HepG2 (cell line): ENCODE data around the gene UBTD1. TPM values are rescaled to one million over a fixed set of nuclear protein-coding genes. Genes with fewer than 3 reads are reported as not detected.
A peak's percentile ranks its signal among the peaks of the same experiment; 100 is the strongest.

Experiments
- AGO1 ChIP-seq: fragments of 200-400 bp; formaldehyde crosslinking; IDR thresholded peaks from 2 replicates; pipeline ENCODE4 v1.6.1; 2017; ENCODE audit warnings: mild to moderate bottlenecking, low read depth, low read length, moderate library complexity; ENCODE audit not compliant: poor library complexity, severe bottlenecking
- CBX5 ChIP-seq: sonication (generic); formaldehyde crosslinking; IDR thresholded peaks from 2 replicates; pipeline ENCODE4 v1.4.0; 2020; ENCODE audit warnings: missing genetic modification reagents, borderline replicate concordance
- CEBPG ChIP-seq: IDR thresholded peaks from 2 replicates; pipeline ENCODE4 v1.6.1; 2016
- FOXO1 ChIP-seq: sonication (generic); formaldehyde crosslinking; IDR thresholded peaks from 2 replicates; pipeline ENCODE4 v1.4.0; 2020; ENCODE audit warnings: missing genetic modification reagents
- IKZF5 ChIP-seq: IDR thresholded peaks from 2 replicates; pipeline ENCODE4 v1.6.1; 2018; ENCODE audit warnings: missing genetic modification reagents, mild to moderate bottlenecking, missing compliant biosample characterization
- KAT7 ChIP-seq: IDR thresholded peaks from 2 replicates; pipeline ENCODE4 v1.6.1; 2018; ENCODE audit warnings: borderline replicate concordance, missing compliant biosample characterization
- RERE ChIP-seq: IDR thresholded peaks from 2 replicates; pipeline ENCODE4 v1.6.1; 2016; ENCODE audit warnings: low read depth, missing genetic modification reagents, missing compliant biosample characterization
- RORA ChIP-seq: sonication (generic); formaldehyde crosslinking; IDR thresholded peaks from 2 replicates; pipeline ENCODE4 v1.5.0; 2020; ENCODE audit warnings: mild to moderate bottlenecking, missing genetic modification reagents, moderate library complexity
- THAP11 ChIP-seq: IDR thresholded peaks from 2 replicates; pipeline ENCODE4 v1.6.1; 2016; ENCODE audit warnings: missing biosample characterization, missing genetic modification reagents
- TSC22D2 ChIP-seq: sonication (generic); formaldehyde crosslinking; IDR thresholded peaks from 2 replicates; pipeline ENCODE4 v1.5.1; 2020; ENCODE audit warnings: missing genetic modification reagents, mild to moderate bottlenecking, borderline replicate concordance
- ZFP1 ChIP-seq: IDR thresholded peaks from 2 replicates; pipeline ENCODE4 v1.6.1; 2016
- ZGPAT ChIP-seq: IDR thresholded peaks from 2 replicates; pipeline ENCODE4 v1.6.1; 2016; ENCODE audit warnings: mild to moderate bottlenecking
- ZNF20 ChIP-seq: sonication (generic); formaldehyde crosslinking; IDR thresholded peaks from 2 replicates; pipeline ENCODE4 v1.4.0; 2020; ENCODE audit warnings: mild to moderate bottlenecking, moderate library complexity, missing genetic modification reagents
- ZNF460 ChIP-seq: sonication (generic); formaldehyde crosslinking; IDR thresholded peaks from 2 replicates; pipeline ENCODE4 v1.5.1; 2020; ENCODE audit warnings: missing genetic modification reagents, mild to moderate bottlenecking, borderline replicate concordance
- ZNF574 ChIP-seq: sonication (generic); formaldehyde crosslinking; IDR thresholded peaks from 2 replicates; pipeline ENCODE4 v1.4.0; 2020; ENCODE audit warnings: missing genetic modification reagents
- ZNF749 ChIP-seq: sonication (generic); formaldehyde crosslinking; IDR thresholded peaks from 2 replicates; pipeline ENCODE4 v1.8.0; 2022; ENCODE audit warnings: mild to moderate bottlenecking, missing genetic modification reagents, moderate library complexity, borderline replicate concordance
- ZNF782 ChIP-seq: sonication (generic); formaldehyde crosslinking; IDR thresholded peaks from 2 replicates; pipeline ENCODE4 v1.4.0; 2020; ENCODE audit warnings: missing genetic modification reagents, mild to moderate bottlenecking, borderline replicate concordance
- ZSCAN21 ChIP-seq: sonication (generic); formaldehyde crosslinking; IDR thresholded peaks from 2 replicates; pipeline ENCODE4 v1.8.0; 2022; ENCODE audit warnings: mild to moderate bottlenecking, missing genetic modification reagents, moderate library complexity, borderline replicate concordance
- polyA plus RNA-seq, 8 experiments: library from polyadenylated mRNA; depleted of rRNA in 3 of 8; stranded (reverse) in 7 of 8; unstranded in 1 of 8; fragments of >200 nt; fragmentation: Illumina TruSeq in 4 of 8; extraction: Trizol in 4 of 8; gene quantifications; 2 replicates each; pipeline versions ENCODE4 v1.2.1 to v1.2.3, GENCODE V29; 2011 to 2016; ENCODE audit warnings: low read depth in 4 of 8, missing spikeins in 1 of 8, mixed read lengths in 1 of 8; ENCODE audit not compliant: insufficient read depth in 1 of 8
- total RNA-seq, 5 experiments: library from RNA; depleted of rRNA; stranded (reverse); fragments of >200 nt; fragmentation: Illumina TruSeq; extraction: Trizol; gene quantifications; 2 replicates each; pipeline ENCODE4 v1.2.3, GENCODE V29; 2016; ENCODE audit warnings: low read depth in 1 of 5

UBTD1 gene
- total and polyA plus RNA-seq, 2 of the 13 experiments (the other 11 are each of a cell fraction or from before 2014, with no cell fraction given) = 7.9 to 10.0 TPM

- TF ChIP-seq ZNF574 (peak; percentile 53; the same call in 1 of the 2 replicates), CBX5 (CRISPR knock-in tag) (peak; percentile 58; the same call in 1 of the 2 replicates), ZNF460 (CRISPR knock-in tag) (no peak), ZNF749 (CRISPR knock-in tag) (peak; percentile 68; the same call in 1 of the 2 replicates), CEBPG (CRISPR knock-in tag) (peak; percentile 89), THAP11 (CRISPR knock-in tag) (peak; percentile 57), IKZF5 (CRISPR knock-in tag) (peak; percentile 58; the same call in 1 of the 2 replicates), ZFP1 (CRISPR knock-in tag) (0 out of 2 replicates have a peak, but pooled peaks have one; percentile 35), ZNF782 (CRISPR knock-in tag) (no peak), ZSCAN21 (CRISPR knock-in tag) (peak; percentile 25; the same call in 1 of the 2 replicates), ZNF20 (CRISPR knock-in tag) (no peak), RERE (CRISPR knock-in tag) (no peak), RORA (CRISPR knock-in tag) (no peak), AGO1 (no peak), TSC22D2 (CRISPR knock-in tag) (no peak), FOXO1 (no peak; the same call in 1 of the 2 replicates), KAT7 (CRISPR knock-in tag) (no peak), ZGPAT (CRISPR knock-in tag) (0 out of 2 replicates have a peak, but pooled peaks have one; percentile 46)
These were observed 35.2 kb upstream of the UBTD1 start (continued) for GRCh38 chr10:97463363-97464132.
